CD4-positive, alpha-beta T cell treated with Interferon alpha-2 for 1 hour (primary cell): ENCODE measurements around the gene PRELID1.
"Not testable (repeated sequence)": the region's sequence is repeated elsewhere in the genome, so short reads cannot be mapped to it uniquely, and the experiment has no call there.

ENCODE experiments used
- DNase-seq, 2 donors: peaks; one replicate each; pipeline ENCODE4 v3.0.0-alpha.2; 2020 to 2022

PRELID1 gene

DNA sequence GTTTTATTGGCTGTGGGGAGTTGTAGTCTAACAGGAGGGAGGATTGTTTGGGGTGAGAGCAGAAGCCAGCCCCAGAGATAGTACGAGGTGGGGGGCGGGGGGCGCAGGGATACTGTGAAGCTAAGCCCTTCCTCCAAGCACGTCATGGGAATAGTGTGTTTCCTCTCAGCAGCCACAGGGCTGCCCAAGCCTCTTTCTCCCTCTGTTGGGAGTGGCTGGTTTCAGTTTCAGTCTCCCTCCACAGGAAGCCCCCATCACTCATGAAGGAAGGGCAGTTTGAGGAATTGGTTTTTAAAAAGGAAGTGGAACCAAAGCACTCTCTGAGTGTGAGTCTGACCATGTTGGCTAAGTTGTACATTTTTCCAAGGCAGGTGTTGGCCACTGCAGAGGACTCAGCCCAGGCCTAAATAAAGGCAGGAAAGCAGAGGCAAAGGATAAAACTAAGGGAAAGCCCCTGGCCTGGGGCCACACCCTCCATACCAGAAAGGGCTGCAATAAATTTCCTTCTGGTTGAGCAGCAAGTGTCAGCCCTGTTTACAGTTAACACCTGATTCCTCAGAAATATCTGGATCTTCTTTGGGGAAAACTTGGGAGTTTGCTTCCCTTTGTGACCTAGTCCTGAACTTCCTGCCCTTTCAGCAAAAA, 3.2 kb upstream of the PRELID1 start:
- DNase-seq: peak; percentile 82 to 84

DNA sequence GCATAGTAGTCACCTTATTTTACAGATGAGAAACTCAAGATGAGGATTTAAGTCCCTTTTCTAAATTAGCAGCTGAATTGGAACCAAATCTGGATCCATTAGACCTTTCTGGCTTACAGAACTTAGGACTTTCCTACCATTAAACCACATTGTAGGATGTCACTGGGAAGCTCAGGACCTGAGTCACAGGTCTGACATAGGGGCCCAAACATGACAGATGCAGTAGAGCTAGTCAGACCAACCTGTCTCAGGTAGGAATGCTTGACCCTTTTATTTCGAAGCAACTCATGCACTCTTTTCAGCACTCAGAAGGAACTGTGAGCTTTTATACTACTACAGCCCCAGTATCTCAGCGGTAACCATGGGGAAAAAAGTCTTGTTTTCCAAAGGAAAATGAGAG, 2.6 kb upstream of the PRELID1 start:
- DNase-seq: no peak

DNA sequence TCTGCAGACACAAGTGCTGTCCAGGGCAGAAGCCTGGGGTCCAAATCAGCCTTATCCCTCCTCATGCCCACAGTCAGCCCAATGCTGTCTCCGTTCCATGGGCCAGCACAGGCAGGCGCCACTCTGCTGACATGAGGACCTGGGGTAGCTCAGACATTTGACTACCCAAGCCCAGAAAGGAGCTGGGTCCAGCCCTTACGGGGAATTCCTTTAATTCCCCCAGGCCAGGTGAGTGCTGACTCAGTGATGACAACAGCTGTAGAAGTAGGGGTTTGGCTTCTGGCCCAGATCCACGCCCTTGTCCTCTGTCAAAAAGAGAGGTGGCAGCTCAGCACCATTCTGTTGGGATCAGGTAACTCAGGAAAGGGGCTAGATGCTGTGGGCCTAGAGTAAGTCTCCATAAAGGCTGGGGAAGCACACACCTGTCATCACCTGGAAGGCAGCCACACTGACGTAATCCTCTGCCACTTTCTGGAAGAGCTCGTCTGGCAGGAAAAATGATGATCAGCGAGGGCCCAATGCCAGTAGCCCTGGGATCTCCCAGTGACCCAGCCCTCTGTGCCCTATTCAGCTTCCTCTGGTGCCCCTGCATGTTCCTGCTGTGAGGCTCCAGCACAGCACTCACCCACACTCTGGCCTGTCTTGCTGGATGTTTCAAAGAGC, 2.0 kb upstream of the PRELID1 start:
- no peak for DNase-seq

DNA sequence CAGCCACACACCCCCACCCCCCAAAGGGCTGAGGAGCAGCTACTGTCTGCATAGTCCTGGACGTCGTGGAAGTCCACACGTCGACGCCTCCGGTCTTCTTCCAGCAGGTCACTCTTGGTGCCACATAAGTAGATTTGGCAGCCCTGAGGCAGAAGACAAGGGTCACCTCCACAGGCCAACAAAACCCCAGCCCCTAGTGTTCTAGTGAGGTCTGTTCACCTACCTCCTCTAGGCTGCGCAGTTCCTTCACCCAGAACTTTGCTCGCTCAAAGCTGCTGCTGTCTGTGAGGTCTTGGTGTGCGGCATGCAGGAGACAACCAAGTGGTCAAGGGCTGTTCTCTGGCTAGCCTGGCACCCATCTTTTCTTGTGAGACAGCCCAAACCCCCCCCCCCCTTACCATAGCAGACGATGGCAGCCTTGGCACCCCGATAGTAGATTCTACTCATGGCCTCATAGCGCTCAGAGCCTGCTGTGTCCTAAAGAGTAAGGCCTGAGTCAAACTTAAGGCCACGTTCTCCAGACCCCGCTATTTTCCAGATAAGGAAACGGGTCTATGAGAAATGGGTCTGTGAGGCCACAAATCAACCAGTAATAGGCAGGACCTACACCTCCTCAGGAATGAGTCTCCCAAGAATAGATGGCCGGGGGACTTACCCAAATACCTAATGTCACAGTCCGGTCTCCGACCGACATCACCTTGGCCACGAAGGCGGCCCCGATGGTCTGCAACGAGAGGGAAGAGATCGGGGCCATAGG, 1.1 kb upstream of the PRELID1 start:
- DNase-seq: no peak

GRCh38 chr5:177303925-177304391, 359 bp downstream of the PRELID1 start:
- no peak for DNase-seq

DNA sequence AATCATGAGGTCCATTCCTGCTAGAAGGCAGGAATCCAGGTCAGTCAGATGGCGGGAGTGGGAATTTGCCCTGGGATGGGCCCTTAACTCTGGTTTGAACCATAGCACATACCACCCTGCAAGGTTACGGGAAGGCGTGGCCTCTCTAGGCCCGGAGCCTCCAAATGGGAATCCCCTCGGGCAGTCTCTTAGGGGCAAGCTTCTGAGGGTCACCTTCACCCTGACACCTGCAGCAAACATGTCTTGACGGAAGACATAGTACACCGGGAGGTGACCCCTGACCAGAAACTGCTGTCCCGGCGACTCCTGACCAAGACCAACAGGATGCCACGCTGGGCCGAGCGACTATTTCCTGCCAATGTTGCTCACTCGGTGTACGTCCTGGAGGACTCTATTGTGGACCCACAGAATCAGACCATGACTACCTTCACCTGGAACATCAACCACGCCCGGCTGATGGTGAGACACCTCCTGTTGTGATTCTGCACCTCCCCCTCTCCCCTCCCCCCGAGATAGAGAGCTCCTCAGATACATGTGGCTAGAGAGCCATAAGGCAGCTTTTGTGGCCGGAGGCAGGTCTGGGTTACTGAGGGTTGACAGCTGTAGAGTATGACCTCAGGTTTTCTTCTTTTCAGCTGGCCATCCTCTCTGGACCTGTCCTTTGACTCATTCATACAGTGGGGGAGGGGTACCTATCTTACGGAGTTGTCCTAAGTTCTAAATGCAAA, 957 bp downstream of the PRELID1 start:
- no peak for DNase-seq

- not testable (repeated sequence) for DNase-seq
Measured at GRCh38 chr5:177306103-177306640, 2.6 kb downstream of the PRELID1 start.

GRCh38 chr5:177306674-177307543, 3.3 kb downstream of the PRELID1 start:
- peak; percentile 55 to 69 for DNase-seq

DNA sequence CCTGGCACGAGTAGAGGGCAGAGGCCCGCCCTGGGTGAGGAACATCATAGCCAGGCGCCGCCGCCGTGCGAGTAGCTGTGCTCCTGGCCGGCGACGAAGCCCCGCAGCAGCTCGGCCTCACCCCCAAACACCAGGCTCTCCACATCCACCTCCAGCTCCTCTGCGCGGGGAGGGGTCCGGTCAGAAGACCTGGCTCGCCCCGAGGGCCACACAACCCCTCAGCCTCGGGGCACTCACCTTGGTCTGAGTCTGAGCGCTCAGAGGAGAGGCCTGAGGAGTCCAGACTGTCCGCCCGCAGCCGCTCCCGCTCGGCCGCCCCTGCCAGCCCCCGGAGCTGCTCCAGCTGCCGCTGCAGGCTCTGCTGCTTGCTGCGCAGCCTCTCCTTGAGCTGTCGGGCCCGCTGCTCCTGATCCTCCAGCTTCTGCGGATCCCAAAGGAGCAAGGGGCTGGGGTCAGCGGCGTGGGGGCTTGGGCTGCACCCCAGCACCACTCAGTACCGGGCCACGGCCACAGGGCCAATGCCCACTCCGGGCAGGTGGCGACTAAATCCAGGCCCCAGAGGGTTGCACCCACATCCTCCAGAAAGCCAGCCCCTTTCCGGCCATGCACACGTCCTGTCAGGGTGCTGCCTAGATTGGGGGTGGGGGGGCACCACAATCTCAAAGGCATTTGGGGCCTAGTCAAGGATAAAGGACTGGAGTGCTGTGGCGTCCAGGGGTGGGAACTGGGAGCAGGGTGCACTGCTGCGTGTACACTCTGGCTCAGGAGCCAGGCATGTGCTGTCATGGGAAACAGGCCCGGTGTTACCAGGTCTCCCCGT, 4.2 kb downstream of the PRELID1 start:
- DNase-seq: no peak

GRCh38 chr5:177308740-177309139, 5.1 kb downstream of the PRELID1 start:
- DNase-seq: no peak

GRCh38 chr5:177309351-177310191, 6.0 kb downstream of the PRELID1 start:
- peak; percentile 75 to 82 for DNase-seq

DNA sequence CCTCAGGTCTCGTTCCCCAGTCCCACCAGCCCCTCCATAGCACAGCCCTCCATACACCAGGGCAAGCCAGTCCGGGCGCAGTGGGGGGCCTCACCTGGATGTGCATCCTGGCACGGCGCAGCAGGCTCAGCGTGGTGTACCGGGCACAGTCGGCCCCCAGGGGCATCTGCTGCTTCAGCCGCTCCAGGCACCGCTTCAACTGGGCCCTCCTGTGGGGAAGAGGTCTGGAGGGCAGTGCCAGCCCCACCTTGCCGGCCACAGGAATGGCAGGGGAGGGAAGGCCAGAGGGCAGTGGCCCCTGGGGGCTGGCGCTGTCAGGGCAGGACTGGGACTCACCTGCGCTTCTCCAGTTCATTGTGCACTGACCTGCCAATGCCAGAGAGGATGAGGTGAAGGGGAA, 6.7 kb downstream of the PRELID1 start:
- DNase-seq: no peak

GRCh38 chr5:177310757-177311391, 7.3 kb downstream of the PRELID1 start:
- peak in 1 of 2 donors; percentile 48 for DNase-seq

GRCh38 chr5:177311392-177311722, 7.8 kb downstream of the PRELID1 start:
- DNase-seq: no peak

DNA sequence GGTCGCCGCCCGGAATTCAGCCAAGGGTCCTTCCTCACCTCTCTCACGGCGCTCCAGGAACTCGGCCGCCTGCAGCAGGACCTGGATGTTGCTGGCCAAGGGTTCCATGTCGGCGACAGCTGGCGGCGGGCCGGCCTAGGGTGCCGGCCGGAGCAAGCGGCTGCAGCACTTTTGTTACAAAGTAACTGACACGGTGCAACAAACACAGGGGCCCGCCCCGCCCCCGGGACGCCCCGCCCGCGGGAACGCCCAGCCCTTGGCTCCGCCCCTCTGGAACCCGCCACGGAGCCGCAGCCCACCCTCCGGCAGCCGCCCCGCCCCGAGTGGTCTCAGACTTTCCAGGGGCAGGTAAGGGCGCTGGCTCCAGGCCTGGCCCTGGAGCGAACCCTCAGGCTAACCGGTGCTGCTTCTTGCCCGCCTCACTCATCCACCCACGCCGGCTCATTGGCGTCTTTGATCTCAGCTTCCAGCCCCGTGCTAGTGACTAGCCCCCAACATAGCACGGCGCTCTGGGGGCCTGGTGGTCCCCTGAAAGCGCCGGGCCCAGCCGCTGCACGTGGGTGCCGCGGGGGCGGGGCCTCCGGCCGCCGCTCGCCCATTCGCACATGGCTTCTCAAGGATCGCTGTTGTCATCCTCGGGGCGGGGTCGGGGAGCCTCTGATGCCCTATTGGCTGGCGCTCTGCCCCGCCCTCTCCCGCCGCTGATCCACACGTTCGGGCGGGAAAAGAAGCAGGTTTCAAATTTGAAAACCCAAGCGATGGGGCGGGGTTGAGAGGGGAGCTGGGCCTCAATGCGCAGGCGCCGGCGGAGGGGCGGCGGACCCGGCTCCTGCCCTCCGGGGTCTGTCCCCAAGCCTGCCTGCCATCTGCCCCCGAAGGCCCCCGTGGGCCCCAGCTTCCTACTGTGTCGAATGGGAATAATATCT, 8.4 kb downstream of the PRELID1 start, which contains the start of gene MXD3:
MXD3 (minus strand) TSS at position 176 of the 926 bp plus-strand sequence; CDS start at position 108, 68 bp downstream.
- peak; percentile 96 for DNase-seq

DNA sequence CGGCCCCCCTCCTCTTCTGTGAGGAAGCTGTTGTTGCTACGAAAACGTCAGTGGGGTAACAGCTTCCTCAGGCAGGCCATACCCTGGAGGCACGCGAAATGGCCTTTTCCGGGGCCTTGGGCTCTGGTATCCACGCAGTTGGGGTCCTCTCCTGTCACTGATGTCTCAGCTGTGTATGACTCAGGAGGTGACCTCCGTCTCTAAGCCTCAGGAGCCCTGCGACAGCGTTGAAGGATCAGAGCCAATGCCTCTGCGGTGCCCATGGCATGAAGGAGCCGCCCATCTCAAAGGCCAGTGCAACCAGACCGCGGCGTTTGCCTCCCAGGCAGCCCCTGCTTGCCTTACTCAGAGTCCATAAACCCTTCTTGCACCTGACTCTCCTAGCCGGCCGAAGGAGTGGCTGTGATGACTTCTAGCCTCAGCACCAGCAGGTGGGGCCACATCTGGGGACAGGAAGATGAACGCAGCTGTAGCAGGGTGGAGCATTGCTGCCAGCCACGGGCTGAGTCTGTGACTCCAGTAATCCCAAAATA, 9.1 kb downstream of the PRELID1 start:
- no peak for DNase-seq

DNA sequence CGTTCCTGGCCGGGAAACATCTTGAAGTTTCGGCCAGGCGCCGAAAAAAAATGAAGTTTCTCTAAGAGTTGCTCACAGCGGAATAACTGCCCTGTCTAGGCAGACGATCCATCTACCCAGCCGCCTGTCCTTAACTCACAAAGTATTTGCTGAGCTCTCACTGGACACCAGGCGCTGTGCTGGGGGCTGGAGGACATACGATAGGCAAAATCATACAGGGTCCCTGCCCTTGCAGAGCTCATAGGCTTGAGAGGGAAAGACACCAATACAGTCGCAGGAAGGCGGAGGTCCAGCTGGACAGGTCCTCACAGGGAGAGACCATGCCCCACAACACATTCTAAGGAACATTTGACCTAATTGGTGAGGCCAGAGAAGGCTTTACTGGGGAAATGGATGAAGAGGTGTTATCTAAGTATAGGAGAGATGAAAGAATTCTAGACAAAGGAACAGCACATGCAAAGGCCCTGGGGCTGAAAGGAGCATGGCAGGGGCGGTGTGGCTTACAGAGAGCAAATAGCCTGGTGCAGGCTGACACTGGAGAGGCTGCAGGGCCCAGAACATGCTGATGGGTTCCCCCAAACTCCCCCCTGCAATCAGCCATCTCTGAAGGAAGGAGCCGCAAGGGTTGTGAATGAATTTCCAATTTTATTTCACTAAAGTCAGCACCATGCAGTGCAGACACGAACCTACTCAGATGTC, 10.1 kb downstream of the PRELID1 start:
- DNase-seq: no peak
